Measurements from ENCODE around the gene MCUR1. TPM values are rescaled to one million over a fixed set of nuclear protein-coding genes. Genes with fewer than 3 reads are reported as not detected.
A peak's percentile ranks its signal among the peaks of the same experiment; 100 is the strongest.
"Not testable (repeated sequence)": the region's sequence is repeated elsewhere in the genome, so short reads cannot be mapped to it uniquely, and the experiment has no call there.

The MCUR1 gene
- total RNA-seq, 1 donor from 2014 or later = 24.6 TPM

DNA sequence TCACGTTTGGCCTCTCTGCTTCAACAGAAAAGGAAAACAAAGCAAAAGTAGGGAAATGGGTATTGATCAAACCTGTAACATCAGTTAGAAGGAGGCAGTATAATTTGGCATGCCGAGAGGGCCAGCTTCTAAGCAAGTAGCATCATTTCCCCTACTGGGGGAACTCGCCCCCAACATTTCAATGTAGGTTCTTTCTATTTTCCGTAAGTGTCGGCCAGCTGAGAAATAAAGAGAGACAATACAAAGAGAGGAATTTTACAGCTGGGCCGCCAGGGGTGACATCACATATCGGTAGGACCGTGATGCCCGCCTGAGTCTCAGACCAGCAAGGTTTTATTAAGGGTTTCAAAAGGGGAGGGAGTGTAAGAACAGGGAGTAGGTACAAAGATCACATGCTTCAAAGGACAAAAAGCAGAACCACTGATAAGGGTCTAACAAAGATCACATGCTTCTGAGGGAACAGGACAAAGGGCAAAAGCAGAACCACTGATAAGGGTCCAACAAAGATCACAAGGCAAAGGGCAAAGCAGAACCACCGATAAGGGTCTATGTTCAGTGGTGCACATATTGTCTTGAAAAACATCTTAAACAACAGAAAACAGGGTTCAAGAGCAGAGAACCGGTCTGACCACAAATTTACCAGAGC, 14.4 kb upstream of the MCUR1 start:
- not testable (repeated sequence) for ATAC-seq

GRCh38 chr6:13827032-13827431, 12.7 kb upstream of the MCUR1 start:
- ATAC-seq = no peak

GRCh38 chr6:13825871-13826270, 11.5 kb upstream of the MCUR1 start:
- no peak for ATAC-seq

- ATAC-seq = no peak
Observed at GRCh38 chr6:13818341-13818740, 4.0 kb upstream of the MCUR1 start.

- ATAC-seq = no peak
Observed at GRCh38 chr6:13814938-13815575, 700 bp upstream of the MCUR1 start.

- ATAC-seq = peak; percentile 41
Observed at GRCh38 chr6:13813621-13814175, 659 bp downstream of the MCUR1 start.

GRCh38 chr6:13813026-13813425, 1.3 kb downstream of the MCUR1 start:
- ATAC-seq = peak; percentile 41

GRCh38 chr6:13812359-13812642, 2.1 kb downstream of the MCUR1 start:
- no peak for ATAC-seq

GRCh38 chr6:13811627-13812358, 2.6 kb downstream of the MCUR1 start:
- ATAC-seq = no peak

- ATAC-seq = no peak
Observed at GRCh38 chr6:13810688-13811446, 3.5 kb downstream of the MCUR1 start.

DNA sequence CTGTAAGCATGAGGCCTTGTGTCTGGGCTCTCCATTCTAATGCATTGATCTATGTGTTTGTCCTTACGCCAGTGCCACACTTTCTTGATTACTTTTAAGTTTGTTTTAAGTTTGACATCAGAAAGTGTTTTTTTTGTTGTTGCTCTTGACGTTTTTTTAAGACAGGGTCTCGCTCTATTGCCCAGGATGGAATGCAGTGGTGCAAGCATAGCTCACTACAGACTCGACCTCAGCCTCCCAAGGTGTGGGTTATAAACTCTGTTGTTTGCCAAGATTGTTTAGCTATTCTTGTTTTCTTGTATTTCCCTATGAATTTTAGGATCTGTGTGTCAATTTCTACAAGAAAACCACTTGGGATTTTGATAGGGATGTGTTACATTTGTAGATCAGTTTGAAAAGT, 5.6 kb downstream of the MCUR1 start:
- ATAC-seq = no peak

GRCh38 chr6:13807696-13808095, 6.7 kb downstream of the MCUR1 start:
- no peak for ATAC-seq

GRCh38 chr6:13803581-13803980, 10.8 kb downstream of the MCUR1 start:
- no peak for ATAC-seq

- ATAC-seq = no peak
Observed at GRCh38 chr6:13800615-13801014, 13.7 kb downstream of the MCUR1 start.

DNA sequence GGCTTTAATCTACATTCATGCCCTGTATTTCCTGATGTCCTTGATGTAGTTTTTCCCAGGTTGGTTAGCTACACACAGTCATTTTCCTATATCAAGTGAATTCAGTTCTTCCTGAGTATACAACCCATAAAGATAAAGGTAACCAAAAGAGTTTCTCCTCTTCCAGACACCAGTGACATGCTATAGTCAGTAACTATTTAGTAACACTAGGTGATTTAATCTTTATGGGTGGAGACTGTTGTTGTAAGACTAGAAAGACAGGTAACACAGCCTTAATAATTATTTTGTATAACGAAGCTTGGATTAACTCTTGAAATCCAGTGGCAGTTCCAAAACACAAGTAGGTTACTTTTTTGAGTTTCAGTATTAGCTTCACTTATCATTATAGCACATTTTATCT, 17.6 kb downstream of the MCUR1 start:
- peak; percentile 86 for ATAC-seq

GRCh38 chr6:13795041-13795750, 19.2 kb downstream of the MCUR1 start:
- ATAC-seq = peak; percentile 88

- peak; percentile 75 for ATAC-seq
Observed at GRCh38 chr6:13794184-13794583, 20.2 kb downstream of the MCUR1 start.

DNA sequence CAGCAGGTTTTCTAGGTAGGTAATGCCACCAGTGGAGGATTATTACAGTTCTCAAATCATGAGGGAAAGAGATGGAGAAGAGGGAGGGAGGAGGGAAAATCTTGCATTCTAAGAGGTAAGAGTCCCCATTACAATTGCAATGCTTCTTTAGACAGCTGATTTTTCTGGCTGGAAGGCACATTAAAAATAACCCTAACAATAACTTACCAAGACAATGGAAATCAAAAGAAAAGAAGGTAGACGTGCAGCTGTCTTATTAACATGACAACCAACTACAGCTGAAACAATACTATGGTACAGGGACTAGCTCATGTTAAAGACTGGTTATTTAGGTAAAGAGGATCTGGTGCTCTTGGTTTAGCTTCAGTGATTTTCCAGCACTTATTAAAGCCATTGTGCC, 24.6 kb downstream of the MCUR1 start:
- no peak for ATAC-seq

DNA sequence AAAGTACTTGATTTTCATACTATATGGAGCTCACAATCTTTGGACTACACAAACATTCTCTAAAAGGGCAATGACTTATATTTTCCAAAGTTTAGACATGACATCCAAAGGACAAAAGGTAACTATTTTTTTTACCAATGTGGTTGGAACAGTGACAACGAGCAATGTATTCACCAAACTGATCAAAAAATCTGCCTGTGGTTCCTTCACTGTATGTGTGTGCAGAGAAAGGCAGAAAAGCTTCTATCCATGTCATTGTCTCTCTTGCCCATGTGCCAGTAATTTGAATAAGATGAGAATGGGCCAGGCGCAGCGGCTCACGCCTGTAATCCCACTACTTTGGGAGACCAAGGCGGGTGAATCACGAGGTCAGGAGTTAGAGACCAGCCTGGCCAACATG, 25.5 kb downstream of the MCUR1 start:
- ATAC-seq = no peak

GRCh38 chr6:13787137-13787536, 27.2 kb downstream of the MCUR1 start:
- no peak for ATAC-seq

DNA sequence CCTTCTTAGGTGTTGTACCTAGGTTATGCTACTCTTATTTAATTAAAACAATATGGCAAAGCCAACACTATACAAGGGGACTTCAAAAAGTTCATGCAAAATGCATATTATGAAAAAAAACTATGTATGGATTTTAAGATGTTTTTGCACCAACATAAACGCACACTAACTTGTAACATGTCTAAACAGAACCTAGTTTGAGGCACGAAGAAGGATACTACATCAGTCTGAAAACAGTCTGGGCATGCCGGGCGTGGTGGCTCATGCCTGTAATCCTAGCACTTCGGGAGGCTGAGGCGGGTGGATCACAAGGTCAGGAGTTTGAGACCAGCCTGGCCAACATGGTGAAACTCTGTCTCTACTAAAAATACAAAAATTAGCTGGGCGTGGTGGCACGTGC, 34.2 kb downstream of the MCUR1 start:
- ATAC-seq = not testable (repeated sequence)

DNA sequence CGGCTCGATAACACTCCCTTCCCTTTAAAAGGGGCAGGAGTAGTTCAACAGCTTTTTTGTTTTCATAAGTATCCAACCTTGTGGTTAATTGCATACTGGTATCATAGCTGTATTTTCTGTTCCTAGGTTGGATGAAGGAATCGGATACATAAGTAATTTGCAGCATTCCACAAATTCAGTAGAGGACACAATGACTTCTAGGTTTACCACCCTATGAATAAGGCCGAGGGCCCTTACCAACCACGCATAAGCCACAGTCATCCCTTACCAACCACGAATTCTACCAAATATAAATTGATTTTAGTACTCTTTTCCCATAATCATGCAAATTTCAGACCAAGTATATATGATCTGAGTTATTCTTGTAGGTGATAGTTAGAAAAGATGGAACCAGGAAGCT, 36.3 kb downstream of the MCUR1 start:
- ATAC-seq = no peak
